Astrocyte (in vitro differentiated cells and primary cell): Measurements from ENCODE around the gene ADH4. TPM values are rescaled to one million over a fixed set of nuclear protein-coding genes. Genes with fewer than 3 reads are reported as not detected.

Experiments
- DNase-seq: peaks from one replicate; pipeline ENCODE4 v3.0.0-alpha.2; 2010; ENCODE audit warnings: low read depth
- FAIRE-seq: peaks from 2 replicates; lab custom pipeline; 2011; peaks lifted over from hg19 to GRCh38; lab: Jason Lieb, UNC
- H2AFZ ChIP-seq: 2 replicates; pipeline ENCODE4 v1.6.0; 2012; ENCODE audit warnings: low read depth, low read length, inconsistent platforms
- H3K27ac ChIP-seq: 2 replicates; pipeline ENCODE4 v1.5.1; 2011; ENCODE audit warnings: low read depth, low read length, inconsistent platforms
- H3K27me3 ChIP-seq: 2 replicates; pipeline ENCODE4 v1.6.0; 2011; ENCODE audit warnings: low read length, inconsistent platforms; ENCODE audit not compliant: insufficient read depth
- H3K36me3 ChIP-seq: 2 replicates; pipeline ENCODE4 v1.5.1; 2011; ENCODE audit warnings: low read length, inconsistent platforms; ENCODE audit not compliant: insufficient read depth
- H3K4me1 ChIP-seq: 2 replicates; pipeline ENCODE4 v1.5.1; 2011; ENCODE audit warnings: low read length, inconsistent platforms; ENCODE audit not compliant: insufficient read depth
- H3K4me2 ChIP-seq: 2 replicates; pipeline ENCODE4 v1.6.0; 2012; ENCODE audit warnings: low read length, inconsistent platforms
- H3K4me3 ChIP-seq: 2 replicates; pipeline ENCODE4 v1.5.1; 2011; ENCODE audit warnings: low read depth, mild to moderate bottlenecking, low read length, inconsistent platforms; ENCODE audit not compliant: insufficient read depth
- H3K79me2 ChIP-seq: 2 replicates; pipeline ENCODE4 v1.6.0; 2012; ENCODE audit warnings: mild to moderate bottlenecking, low read length, inconsistent platforms; ENCODE audit not compliant: insufficient read depth
- H3K9ac ChIP-seq: 2 replicates; pipeline ENCODE4 v1.6.0; 2012; ENCODE audit warnings: mild to moderate bottlenecking, low read length, inconsistent platforms
- H3K9me3 ChIP-seq: 2 replicates; pipeline ENCODE4 v1.5.1; 2012; ENCODE audit warnings: low read depth, mild to moderate bottlenecking, low read length, inconsistent platforms; ENCODE audit not compliant: insufficient read depth
- H4K20me1 ChIP-seq: 2 replicates; pipeline ENCODE4 v1.6.0; 2012; ENCODE audit warnings: low read length, inconsistent platforms; ENCODE audit not compliant: insufficient read depth
- H3K27ac Mint-ChIP-seq: one replicate; pipeline ENCODE4 v1.8.0; 2021; ENCODE audit warnings: mild to moderate bottlenecking, mixed read lengths; ENCODE audit not compliant: unreplicated experiment
- H3K27me3 Mint-ChIP-seq: one replicate; pipeline ENCODE4 v1.8.0; 2021; ENCODE audit warnings: low read depth, mixed read lengths; ENCODE audit not compliant: unreplicated experiment
- H3K36me3 Mint-ChIP-seq: one replicate; pipeline ENCODE4 v1.8.0; 2021; ENCODE audit warnings: low read depth, mixed read lengths; ENCODE audit not compliant: unreplicated experiment
- H3K4me1 Mint-ChIP-seq: one replicate; pipeline ENCODE4 v1.8.0; 2021; ENCODE audit warnings: low read depth, mixed read lengths; ENCODE audit not compliant: unreplicated experiment
- H3K4me3 Mint-ChIP-seq: one replicate; pipeline ENCODE4 v1.8.0; 2021; ENCODE audit warnings: mild to moderate bottlenecking, moderate library complexity, mixed read lengths; ENCODE audit not compliant: unreplicated experiment
- H3K9me3 Mint-ChIP-seq: one replicate; pipeline ENCODE4 v1.8.0; 2021; ENCODE audit warnings: mild to moderate bottlenecking, mixed read lengths; ENCODE audit not compliant: unreplicated experiment
- EZH2 ChIP-seq: IDR thresholded peaks from 2 replicates; pipeline ENCODE4 v1.6.1; 2012; ENCODE audit warnings: mild to moderate bottlenecking, low read length, inconsistent platforms; ENCODE audit not compliant: insufficient read depth
- total RNA-seq: library from RNA; stranded (reverse); gene quantifications from 2 replicates; pipeline ENCODE4 v1.2.1, GENCODE V29; 2021
- TF ChIP-seq, protein P1 (sequence below): IDR thresholded peaks from 2 replicates; pipeline ENCODE4 v1.5.1; 2011; ENCODE audit warnings: low read depth, mild to moderate bottlenecking, inconsistent platforms, low read length, moderate library complexity; ENCODE audit not compliant: insufficient read depth

The ADH4 gene
- total RNA-seq, 1 donor from 2014 or later, result not detected

DNA sequence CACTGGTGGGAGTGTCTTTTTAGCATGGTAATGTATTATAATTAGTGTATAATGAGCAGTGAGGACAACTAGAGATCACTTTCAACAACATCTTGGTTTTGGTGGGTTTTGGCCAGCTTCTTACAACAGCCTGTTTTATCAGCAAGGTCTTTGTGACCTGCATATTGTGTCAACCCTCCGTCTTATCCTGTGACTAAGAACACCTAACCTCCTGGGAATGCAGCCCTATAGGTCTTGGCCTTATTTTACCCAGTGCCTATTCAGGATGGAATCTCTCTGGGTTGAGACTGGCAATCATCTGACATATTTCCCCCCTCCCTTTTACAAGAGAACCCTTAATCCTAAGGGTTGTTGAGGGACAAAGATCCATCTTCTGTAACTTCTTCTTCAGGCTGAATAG is 21.9 kb upstream of the ADH4 start:
- Histone ChIP-seq H3K27ac (no peak overlapping the region), H3K36me3 (no peaks in the 10 kb centered on the region), H3K9me3 (no peaks in the 10 kb centered on the region), H3K27me3 (no peaks in the 10 kb centered on the region), H3K4me2 (no peak overlapping the region), H2AFZ (peak overlapping the region; percentile 24), H3K4me3 (no peak overlapping the region), H3K4me1 (no peaks in the 10 kb centered on the region), H3K79me2 (no peaks in the 10 kb centered on the region), H4K20me1 (no peaks in the 10 kb centered on the region), H3K9ac (no peak overlapping the region)
- FAIRE-seq (no peak), DNase-seq (no peak)
- Mint-ChIP-seq H3K27ac (no peak overlapping the region), H3K27me3 (no peaks in the 10 kb centered on the region), H3K4me1 (no peaks in the 10 kb centered on the region), H3K4me3 (no peak overlapping the region), H3K36me3 (no peaks in the 10 kb centered on the region), H3K9me3 (no peaks in the 10 kb centered on the region)
- TF ChIP-seq, protein P1, sequence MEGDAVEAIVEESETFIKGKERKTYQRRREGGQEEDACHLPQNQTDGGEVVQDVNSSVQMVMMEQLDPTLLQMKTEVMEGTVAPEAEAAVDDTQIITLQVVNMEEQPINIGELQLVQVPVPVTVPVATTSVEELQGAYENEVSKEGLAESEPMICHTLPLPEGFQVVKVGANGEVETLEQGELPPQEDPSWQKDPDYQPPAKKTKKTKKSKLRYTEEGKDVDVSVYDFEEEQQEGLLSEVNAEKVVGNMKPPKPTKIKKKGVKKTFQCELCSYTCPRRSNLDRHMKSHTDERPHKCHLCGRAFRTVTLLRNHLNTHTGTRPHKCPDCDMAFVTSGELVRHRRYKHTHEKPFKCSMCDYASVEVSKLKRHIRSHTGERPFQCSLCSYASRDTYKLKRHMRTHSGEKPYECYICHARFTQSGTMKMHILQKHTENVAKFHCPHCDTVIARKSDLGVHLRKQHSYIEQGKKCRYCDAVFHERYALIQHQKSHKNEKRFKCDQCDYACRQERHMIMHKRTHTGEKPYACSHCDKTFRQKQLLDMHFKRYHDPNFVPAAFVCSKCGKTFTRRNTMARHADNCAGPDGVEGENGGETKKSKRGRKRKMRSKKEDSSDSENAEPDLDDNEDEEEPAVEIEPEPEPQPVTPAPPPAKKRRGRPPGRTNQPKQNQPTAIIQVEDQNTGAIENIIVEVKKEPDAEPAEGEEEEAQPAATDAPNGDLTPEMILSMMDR, result no peak
- no peak for TF ChIP-seq EZH2

GRCh38 chr4:99161373-99162099 is 17.4 kb upstream of the ADH4 start:
- H3K4me1 ChIP-seq, result no peaks in the 10 kb centered on the region
- no peak overlapping the region for H3K27ac ChIP-seq
- H4K20me1 ChIP-seq, result no peaks in the 10 kb centered on the region
- Mint-ChIP-seq H3K27me3 (no peaks in the 10 kb centered on the region), H3K36me3 (no peaks in the 10 kb centered on the region), H3K9me3 (no peaks in the 10 kb centered on the region), H3K4me1 (no peaks in the 10 kb centered on the region), H3K4me3 (no peak overlapping the region), H3K27ac (no peak overlapping the region)
- H3K4me3 ChIP-seq, result no peak overlapping the region
- no peaks in the 10 kb centered on the region for H3K79me2 ChIP-seq
- no peaks in the 10 kb centered on the region for H3K36me3 ChIP-seq
- DNase-seq (no peak), FAIRE-seq (no peak)
- no peaks in the 10 kb centered on the region for H3K27me3 ChIP-seq
- H2AFZ ChIP-seq, result no peak overlapping the region
- TF ChIP-seq, protein P1, result no peak
- TF ChIP-seq EZH2, result no peak
- no peaks in the 10 kb centered on the region for H3K9me3 ChIP-seq
- no peak overlapping the region for H3K4me2 ChIP-seq
- H3K9ac ChIP-seq, result no peak overlapping the region

- no peak for TF ChIP-seq EZH2
- TF ChIP-seq, protein P1, result no peak
- Histone ChIP-seq H2AFZ (no peak overlapping the region), H3K9me3 (no peaks in the 10 kb centered on the region), H3K27ac (no peak overlapping the region), H4K20me1 (no peaks in the 10 kb centered on the region), H3K27me3 (no peaks in the 10 kb centered on the region), H3K36me3 (no peaks in the 10 kb centered on the region), H3K4me3 (no peak overlapping the region), H3K4me2 (no peak overlapping the region), H3K9ac (no peak overlapping the region), H3K79me2 (no peaks in the 10 kb centered on the region), H3K4me1 (no peaks in the 10 kb centered on the region)
- no peaks in the 10 kb centered on the region for H3K4me1 Mint-ChIP-seq
- no peaks in the 10 kb centered on the region for H3K27me3 Mint-ChIP-seq
- DNase-seq (no peak), FAIRE-seq (no peak)
- no peak overlapping the region for H3K27ac Mint-ChIP-seq
- H3K9me3 Mint-ChIP-seq, result no peaks in the 10 kb centered on the region
- H3K36me3 Mint-ChIP-seq, result no peaks in the 10 kb centered on the region
- H3K4me3 Mint-ChIP-seq, result no peak overlapping the region
Observed at GRCh38 chr4:99159699-99160098, 15.6 kb upstream of the ADH4 start.
